ENCODE results near the gene OR4C45. TPM values are rescaled to one million over a fixed set of nuclear protein-coding genes. Genes with fewer than 3 reads are reported as not detected.
"Not testable (repeated sequence)": the region's sequence is repeated elsewhere in the genome, so short reads cannot be mapped to it uniquely, and the experiment has no call there.

Gene OR4C45
- total RNA-seq = not detected in 2 replicates

DNA sequence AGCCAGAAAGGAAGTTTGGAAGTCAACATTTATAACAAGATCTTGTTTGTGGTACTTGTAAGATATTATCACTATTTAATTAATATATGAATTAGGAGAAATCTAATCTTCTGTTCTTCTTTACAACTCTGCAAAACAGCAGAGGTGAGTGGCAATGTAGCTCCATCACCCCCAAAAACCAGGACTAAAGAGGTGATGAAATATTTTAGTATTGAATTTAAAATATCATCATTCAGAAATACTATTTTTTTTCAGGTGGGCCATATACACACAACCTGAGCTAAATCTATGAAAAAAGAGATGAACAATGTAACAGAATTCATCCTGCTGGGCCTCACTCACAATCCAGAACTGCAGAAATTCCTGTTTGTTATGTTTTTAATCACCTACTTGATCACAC is at the start of gene OR4C45:
TSS of gene OR4C45 (plus strand) at position 301 of the 400 bp plus-strand sequence.
- no peak for DNase-seq (ENCODE audit: low read depth in 2 of 2)

GRCh38 chr11:49995565-49995964 is 37.1 kb upstream of the OR4C45 start:
- peak; percentile 12 to 75 for DNase-seq (ENCODE audit: low read depth in 2 of 2)

DNA sequence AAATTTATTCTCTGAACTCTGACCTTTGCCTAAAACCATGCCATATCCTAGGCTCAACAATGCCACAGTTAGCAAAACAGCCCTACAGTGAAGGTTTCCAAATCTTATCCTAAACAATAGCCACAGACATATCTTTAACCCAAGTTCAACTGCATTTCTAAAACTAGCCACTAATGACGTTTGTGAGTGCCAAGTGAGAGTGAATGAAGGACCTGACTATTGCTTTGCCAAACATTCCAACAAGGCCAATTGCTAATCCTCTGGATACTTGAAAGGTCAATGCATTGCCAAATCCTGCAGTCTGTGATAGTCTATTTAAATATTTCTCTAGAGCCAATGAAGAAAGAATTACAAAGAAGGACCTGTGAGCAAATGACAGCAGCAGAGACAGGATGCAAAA is 2.5 kb upstream of the OR4C45 start:
- no peak for DNase-seq (ENCODE audit: low read depth in 2 of 2)

DNA sequence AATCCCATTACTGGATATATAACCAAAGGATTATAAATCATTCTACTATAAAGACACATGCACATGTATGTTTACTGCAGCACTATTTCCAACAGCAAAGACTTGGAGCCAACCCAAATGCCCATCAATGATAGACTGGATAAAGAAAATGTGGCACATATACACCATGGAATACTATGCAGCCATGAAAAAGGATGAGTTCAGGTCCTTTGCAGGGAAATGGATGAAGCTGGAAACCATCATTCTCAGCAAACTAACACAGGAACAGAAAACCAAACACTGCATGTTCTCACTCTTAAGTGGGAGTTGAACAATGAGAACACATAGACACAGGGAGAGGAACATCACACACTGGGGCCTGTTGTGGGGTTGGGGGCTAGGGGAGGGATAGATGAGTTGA is 3.6 kb downstream of the OR4C45 start:
- not testable (repeated sequence) for DNase-seq (ENCODE audit: low read depth in 2 of 2)

DNA sequence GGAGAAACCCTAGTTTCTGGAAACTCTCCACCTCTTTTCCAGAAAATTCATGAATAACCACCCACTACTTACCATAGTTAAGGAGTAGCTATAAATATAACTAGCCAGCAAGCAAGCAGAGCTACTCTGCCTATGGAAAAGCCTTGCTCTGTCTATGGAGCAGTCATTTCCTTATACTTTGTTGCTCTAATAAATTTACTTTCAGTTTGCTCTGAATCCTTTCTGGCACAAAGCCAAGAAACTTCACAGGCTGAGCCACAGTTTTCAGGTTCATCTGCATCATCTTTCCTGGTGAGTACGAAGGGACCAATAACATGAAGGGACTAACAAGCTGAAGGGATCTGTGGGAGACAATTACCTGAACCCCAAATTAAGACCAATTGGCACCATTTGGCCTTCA is 4.6 kb downstream of the OR4C45 start:
- no peak for DNase-seq (ENCODE audit: low read depth in 2 of 2)

GRCh38 chr11:50044647-50045046 is 12.0 kb downstream of the OR4C45 start:
- DNase-seq (ENCODE audit: low read depth in 2 of 2) = no peak

GRCh38 chr11:50063056-50063455 is 30.4 kb downstream of the OR4C45 start:
- not testable (repeated sequence) for DNase-seq (ENCODE audit: low read depth in 2 of 2)

DNA sequence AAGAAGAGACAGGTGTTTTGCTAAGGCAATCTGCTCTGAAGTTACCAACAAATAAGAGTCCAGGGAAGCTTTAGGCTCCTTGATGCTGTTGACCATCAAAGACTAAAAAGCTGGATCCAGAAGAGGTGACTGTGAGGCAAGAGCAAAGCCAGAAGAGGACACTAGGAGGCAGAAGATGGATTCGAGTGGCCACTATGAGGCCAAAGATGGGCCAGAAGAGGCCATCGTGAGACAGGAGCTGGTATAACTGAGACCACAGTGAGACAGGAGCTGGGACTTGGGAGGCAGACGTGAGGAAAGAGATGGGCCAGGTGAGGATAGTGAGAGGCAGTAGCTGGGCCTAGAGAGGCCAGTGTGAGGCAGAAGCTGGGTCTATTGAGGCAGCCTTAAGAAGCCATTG is 37.7 kb downstream of the OR4C45 start:
- no peak for DNase-seq (ENCODE audit: low read depth in 2 of 2)

GRCh38 chr11:50071584-50072225 is 39.0 kb downstream of the OR4C45 start:
- DNase-seq (ENCODE audit: low read depth in 2 of 2) = no peak

DNA sequence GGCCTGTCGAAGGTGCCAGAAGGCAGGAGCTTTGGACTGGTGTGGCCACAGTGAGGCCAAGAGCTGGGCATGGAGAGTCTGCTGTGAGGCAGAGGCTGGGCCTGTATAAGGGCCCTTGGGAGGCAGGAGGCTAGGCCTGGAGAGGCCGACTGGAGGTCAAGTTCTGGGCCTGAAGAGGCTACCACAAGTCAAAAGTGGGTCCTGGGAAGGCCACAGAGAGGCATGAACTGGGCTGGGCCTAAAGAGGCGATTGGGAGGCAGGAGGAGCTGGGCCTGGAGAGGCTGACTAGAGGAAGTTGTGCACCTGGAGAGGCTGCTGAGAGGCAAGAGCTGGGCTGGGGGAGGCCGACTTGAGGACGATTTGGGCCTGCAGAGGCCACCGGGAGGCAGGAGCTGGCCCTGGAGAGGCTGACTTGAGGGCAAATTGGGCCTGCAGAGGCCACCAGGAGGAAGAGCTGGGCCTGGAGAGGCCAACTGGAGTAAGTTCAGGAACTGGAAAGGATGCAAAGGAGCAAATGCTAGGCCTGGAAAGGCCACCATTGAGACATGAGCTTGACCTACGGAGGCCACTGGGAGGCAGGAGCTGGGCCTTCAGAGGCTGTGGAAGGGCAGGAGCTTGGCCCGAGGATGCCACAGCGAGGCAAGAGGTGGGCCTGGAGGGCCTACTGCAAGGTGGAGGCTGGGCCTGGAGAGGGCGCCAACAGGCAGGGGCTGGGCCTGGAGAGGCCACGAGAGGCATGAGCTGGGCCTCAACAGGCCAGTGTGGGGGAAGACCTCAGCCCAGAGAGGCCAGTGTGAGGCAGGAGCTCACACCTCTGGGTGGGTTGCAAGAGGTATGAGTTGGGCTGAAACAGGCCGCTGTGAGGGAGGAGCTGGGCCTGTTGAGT is 39.8 kb downstream of the OR4C45 start:
- DNase-seq (ENCODE audit: low read depth in 2 of 2) = no peak

- DNase-seq (ENCODE audit: low read depth in 2 of 2) = no peak
Observed at GRCh38 chr11:50073113-50074105, 40.7 kb downstream of the OR4C45 start.

DNA sequence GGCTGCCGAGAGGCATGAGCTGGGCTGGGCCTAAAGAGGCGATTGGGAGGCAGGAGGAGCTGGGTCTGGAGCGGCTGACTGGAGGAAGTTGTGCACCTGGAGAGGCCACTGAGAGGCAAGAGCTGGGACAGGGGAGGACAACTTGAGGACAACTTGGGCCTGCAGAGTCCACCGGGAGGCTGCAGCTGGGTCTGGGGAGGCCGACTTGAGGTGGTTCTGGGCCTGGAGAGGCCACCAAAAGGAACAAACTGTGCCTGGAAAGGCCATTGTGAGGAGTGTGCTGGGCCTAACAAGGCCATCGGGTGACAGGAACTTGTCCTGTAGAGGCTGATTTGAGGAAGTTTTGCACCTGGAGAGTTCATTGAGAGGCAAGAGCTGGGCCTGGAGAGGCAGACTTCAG is 41.5 kb downstream of the OR4C45 start:
- no peak for DNase-seq (ENCODE audit: low read depth in 2 of 2)

GRCh38 chr11:50075856-50076255 is 43.2 kb downstream of the OR4C45 start:
- no peak for DNase-seq (ENCODE audit: low read depth in 2 of 2)

GRCh38 chr11:50077526-50077925 is 44.9 kb downstream of the OR4C45 start:
- no peak for DNase-seq (ENCODE audit: low read depth in 2 of 2)

GRCh38 chr11:50078001-50078400 is 45.3 kb downstream of the OR4C45 start:
- no peak for DNase-seq (ENCODE audit: low read depth in 2 of 2)

- DNase-seq (ENCODE audit: low read depth in 2 of 2) = not testable (repeated sequence)
Observed at GRCh38 chr11:50078946-50079345, 46.3 kb downstream of the OR4C45 start.

GRCh38 chr11:50080256-50080655 is 47.6 kb downstream of the OR4C45 start:
- no peak for DNase-seq (ENCODE audit: low read depth in 2 of 2)

All from dermis microvascular lymphatic vessel endothelial cell (primary cell).